Fibroblast of pulmonary artery (primary cell): ENCODE results near the gene SCYL2.
"Not testable (repeated sequence)": the region's sequence is repeated elsewhere in the genome, so short reads cannot be mapped to it uniquely, and the experiment has no call there.

ENCODE experiments used
- DNase-seq: peaks from one replicate; pipeline ENCODE4 v3.0.0-alpha.2; 2010; ENCODE audit warnings: low read depth
- H3K4me3 ChIP-seq: replicated peaks from 2 replicates; pipeline ENCODE4 v1.5.1; 2011; ENCODE audit warnings: low read depth, mild to moderate bottlenecking, control low read depth, low read length, moderate library complexity
- CTCF ChIP-seq: IDR thresholded peaks from 2 replicates; pipeline ENCODE4 v1.5.1; 2011; ENCODE audit warnings: mild to moderate bottlenecking, control low read depth, low read length, inconsistent platforms; ENCODE audit errors: missing control alignments

Gene SCYL2

GRCh38 chr12:100302081-100302480 is 35.1 kb downstream of the SCYL2 start:
- no peak overlapping the region for H3K4me3 ChIP-seq
- no peak for DNase-seq
- TF ChIP-seq CTCF = no peak

GRCh38 chr12:100303831-100304230 is 36.9 kb downstream of the SCYL2 start:
- TF ChIP-seq CTCF = no peak
- no peak for DNase-seq
- H3K4me3 ChIP-seq = no peak overlapping the region

GRCh38 chr12:100304334-100304733 is 37.4 kb downstream of the SCYL2 start:
- H3K4me3 ChIP-seq, DNase-seq: not testable (repeated sequence)

GRCh38 chr12:100308138-100308537 is 41.2 kb downstream of the SCYL2 start:
- not testable (repeated sequence) for H3K4me3 ChIP-seq, DNase-seq

GRCh38 chr12:100311317-100311716 is 44.3 kb downstream of the SCYL2 start:
- DNase-seq = no peak
- no peak overlapping the region for H3K4me3 ChIP-seq
- TF ChIP-seq CTCF = no peak

GRCh38 chr12:100317371-100317770 is 50.4 kb downstream of the SCYL2 start:
- no peak for TF ChIP-seq CTCF
- H3K4me3 ChIP-seq = no peak overlapping the region
- DNase-seq = no peak

GRCh38 chr12:100324498-100324897 is 57.5 kb downstream of the SCYL2 start:
- DNase-seq = no peak
- no peak overlapping the region for H3K4me3 ChIP-seq
- TF ChIP-seq CTCF = no peak

GRCh38 chr12:100326208-100326607 is 59.2 kb downstream of the SCYL2 start:
- no peak for DNase-seq
- no peak for TF ChIP-seq CTCF
- H3K4me3 ChIP-seq = no peak overlapping the region
